K562 (cell line): ENCODE data around the gene HSPA1L. TPM values are rescaled to one million over a fixed set of nuclear protein-coding genes. Genes with fewer than 3 reads are reported as not detected.
A peak's percentile ranks its signal among the peaks of the same experiment; 100 is the strongest.

Source experiments
- ATAC-seq: fragments of 200-7000 bp; cut with Tn5 transposase; 3 replicates; pipeline ENCODE4 v1.9.1; 2020; ENCODE audit warnings: moderate library complexity
- BruUV-seq: library from RNA; stranded (reverse); fragments of 400-500 nt; replicated peaks from 2 replicates; lab custom pipeline; 2021; lab: Mats Ljungman, UMichigan
- CTCF ChIA-PET: fragments of 300-600 bp; formaldehyde crosslinking; extraction: SDS; loops from one replicate; lab custom pipeline; 2021; ENCODE audit warnings: low intra/inter-chr PET ratio; lab: Yijun Ruan, JAX
- POLR2A ChIA-PET: fragments of 300-600, 350-650 bp; sonication (Branson Sonifier 250); formaldehyde crosslinking; extraction: SDS; loops from one replicate; lab custom pipeline; 2021; ENCODE audit warnings: antibody characterized with exemption, inconsistent platforms; lab: Yijun Ruan, JAX
- DNase-seq, 4 experiments: peaks; one replicate each; pipeline versions ENCODE4 v3.0.0 to v3.0.0-alpha.2; 2011 to 2018; ENCODE audit warnings: low spot score in 3 of 4, mixed read lengths in 3 of 4; ENCODE audit errors: extremely low read depth in 1 of 4
- FAIRE-seq: peaks from 2 replicates; lab custom pipeline; 2011; peaks lifted over from hg19 to GRCh38; lab: Jason Lieb, UNC
- H2AFZ ChIP-seq: 2 replicates; pipeline ENCODE4 v1.6.0; 2011; ENCODE audit warnings: low read depth, low read length, control low read depth, inconsistent platforms
- H3K27ac ChIP-seq: fragments of 200-600 bp; 3 replicates; pipeline ENCODE4 v1.8.0; 2011; ENCODE audit warnings: low read depth, mild to moderate bottlenecking, control low read depth, inconsistent platforms, low read length, moderate library complexity, mixed read lengths; ENCODE audit errors: extremely low read depth
- H3K27me3 ChIP-seq, 2 experiments: fragments of 300-600 bp in 1 of 2; 2 replicates in 1 of 2; 3 replicates in 1 of 2; pipeline versions ENCODE4 v1.6.0 to v1.8.0; 2011; ENCODE audit warnings: inconsistent platforms in 2 of 2, low read length in 2 of 2, mild to moderate bottlenecking in 1 of 2, mixed read lengths in 1 of 2, moderate library complexity in 1 of 2; ENCODE audit not compliant: control insufficient read depth in 2 of 2, insufficient read depth in 2 of 2
- H3K36me3 ChIP-seq: fragments of 300-600 bp; 3 replicates; pipeline ENCODE4 v1.8.0; 2011; ENCODE audit warnings: mild to moderate bottlenecking, low read length, inconsistent platforms; ENCODE audit not compliant: control insufficient read depth, insufficient read depth
- H3K4me1 ChIP-seq, 2 experiments: fragments of 200-600 bp in 1 of 2; replicated peaks in 1 of 2; 2 replicates in 1 of 2; 3 replicates in 1 of 2; pipeline versions ENCODE4 v1.5.1 to v1.8.0; 2011; ENCODE audit warnings: inconsistent platforms in 2 of 2, low read length in 2 of 2, mild to moderate bottlenecking in 1 of 2, mixed read lengths in 1 of 2, moderate library complexity in 1 of 2; ENCODE audit not compliant: control insufficient read depth in 2 of 2, insufficient read depth in 2 of 2
- H3K4me2 ChIP-seq: 2 replicates; pipeline ENCODE4 v1.6.1; 2011; ENCODE audit warnings: low read length, control low read depth, inconsistent platforms, mixed read lengths; ENCODE audit not compliant: insufficient read depth
- H3K4me3 ChIP-seq: fragments of 200-600 bp; sonication (generic), shearing (Covaris generic); 2 replicates; pipeline ENCODE4 v1.5.1; 2016; ENCODE audit warnings: control low read depth, inconsistent platforms
- H3K79me2 ChIP-seq: fragments of 200-600 bp; 3 replicates; pipeline ENCODE4 v1.8.0; 2011; ENCODE audit warnings: low read length, inconsistent platforms; ENCODE audit not compliant: control insufficient read depth, insufficient read depth
- H3K9ac ChIP-seq, 2 experiments: 2 replicates each; pipeline versions ENCODE4 v1.6.0 to v1.6.1; 2011; ENCODE audit warnings: low read depth in 2 of 2, low read length in 2 of 2, control low read depth in 1 of 2, inconsistent platforms in 1 of 2, mild to moderate bottlenecking in 1 of 2, mixed read lengths in 1 of 2; ENCODE audit not compliant: insufficient read depth in 1 of 2
- H3K9me1 ChIP-seq: one replicate; pipeline ENCODE4 v1.6.0; 2011; ENCODE audit warnings: inconsistent platforms, mild to moderate bottlenecking, low read length, moderate library complexity; ENCODE audit not compliant: control insufficient read depth, insufficient read depth
- H3K9me3 ChIP-seq: replicated peaks from 2 replicates; pipeline ENCODE4 v1.5.1; 2011; ENCODE audit warnings: low read depth, low read length, inconsistent platforms; ENCODE audit not compliant: control insufficient read depth, insufficient read depth
- H4K20me1 ChIP-seq: replicated peaks from 2 replicates; pipeline ENCODE4 v1.6.1; 2011; ENCODE audit warnings: low read length, inconsistent platforms, mixed read lengths; ENCODE audit not compliant: control insufficient read depth, insufficient read depth
- BACH1 ChIP-seq: fragments of 200-800 bp; sonication (Bioruptor generic); IDR thresholded peaks from 2 replicates; pipeline ENCODE4 v1.6.1; 2016; ENCODE audit warnings: missing genetic modification characterization, missing compliant biosample characterization
- SETDB1 ChIP-seq: IDR thresholded peaks from one replicate; pipeline ENCODE4 v1.6.1; 2012; ENCODE audit warnings: low read length, control low read depth, inconsistent platforms
- XRCC3 ChIP-seq: fragments of 450-650 bp; IDR thresholded peaks from 2 replicates; pipeline ENCODE4 v1.6.1; 2017; ENCODE audit warnings: mild to moderate bottlenecking, moderate library complexity
- ZBTB7A ChIP-seq: IDR thresholded peaks from 2 replicates; pipeline ENCODE4 v1.6.1; 2011; ENCODE audit warnings: low read depth, mild to moderate bottlenecking, low read length, moderate library complexity, borderline replicate concordance; ENCODE audit not compliant: control insufficient read depth
- ZNF146 ChIP-seq: IDR thresholded peaks from one replicate; pipeline ENCODE4 v1.6.1; 2018; ENCODE audit warnings: missing compliant biosample characterization; ENCODE audit not compliant: unreplicated experiment
- WGBS: fragments of 100-300 bp; shearing (Covaris generic); methylation state at CpG from one replicate; pipeline ENCODE4 v1.1.6; 2016; ENCODE audit warnings: low coverage, mixed read lengths; ENCODE audit not compliant: insufficient coverage; ENCODE audit errors: missing lambda C conversion rate; 5-methylcytosine and 5-hydroxymethylcytosine counted together
- in situ Hi-C: fragments of 300-500 bp; cut with MboI; formaldehyde crosslinking; loops from 4 replicates; pipeline ENCODE4 v1.15.0; 2018; ENCODE audit warnings: inconsistent platforms, mixed read lengths
- intact Hi-C: fragments of 100-400 bp; cut with micrococcal nuclease; formaldehyde crosslinking; loops from 2 replicates; pipeline ENCODE4 v1.14.2; 2022
- polyA plus RNA-seq, 8 experiments: library from polyadenylated mRNA; depleted of rRNA in 4 of 8; stranded (reverse) in 5 of 8; unstranded in 3 of 8; fragments of >200 nt; fragmentation: Nextera tagmentation in 2 of 8; fragmentation: Illumina TruSeq in 1 of 8; extraction: Ambion mirVana in 2 of 8; extraction: Trizol in 1 of 8; gene quantifications; 2 replicates each; pipeline versions ENCODE4 v1.2.1 to v1.2.3, GENCODE V29; 2011 to 2014; ENCODE audit warnings: inconsistent platforms in 1 of 8, missing spikeins in 1 of 8
- total RNA-seq, 7 experiments: library from RNA; depleted of rRNA in 6 of 7; stranded (reverse); fragments of >200 nt in 6 of 7; fragmentation: Illumina TruSeq in 2 of 7; extraction: Trizol in 2 of 7; gene quantifications; 2 replicates each; pipeline versions ENCODE4 v1.2.1 to v1.2.3, GENCODE V29; 2011 to 2021; ENCODE audit warnings: low replicate concordance in 1 of 7
- TF ChIP-seq, protein P1 (sequence below), 2 experiments: IDR thresholded peaks; 2 replicates each; pipeline ENCODE4 v1.6.1; 2011; ENCODE audit warnings: borderline replicate concordance in 1 of 2, control low read depth in 1 of 2, low read depth in 1 of 2, low read length in 1 of 2, mild to moderate bottlenecking in 1 of 2, mixed read lengths in 1 of 2, moderate library complexity in 1 of 2; ENCODE audit not compliant: insufficient read depth in 1 of 2, insufficient read length in 1 of 2, poor library complexity in 1 of 2, severe bottlenecking in 1 of 2; ENCODE audit errors: extremely low read depth in 1 of 2
- TF ChIP-seq, protein P2 (sequence below): fragments of 250-450 bp; sonication (Bioruptor Pico); IDR thresholded peaks from 2 replicates; pipeline ENCODE4 v1.5.0; 2021; ENCODE audit warnings: mild to moderate bottlenecking, moderate library complexity
- TF ChIP-seq, protein P3 (sequence below): fragments of 450-650 bp; formaldehyde crosslinking; IDR thresholded peaks from 2 replicates; pipeline ENCODE4 v1.4.0; 2020; ENCODE audit warnings: mild to moderate bottlenecking, moderate library complexity

The HSPA1L gene
- total and polyA plus RNA-seq, 9 of the 15 experiments (the other 6 are each of a cell fraction or from before 2014, with no cell fraction given): 0.14 to 2.1 (median 1.3) TPM

DNA sequence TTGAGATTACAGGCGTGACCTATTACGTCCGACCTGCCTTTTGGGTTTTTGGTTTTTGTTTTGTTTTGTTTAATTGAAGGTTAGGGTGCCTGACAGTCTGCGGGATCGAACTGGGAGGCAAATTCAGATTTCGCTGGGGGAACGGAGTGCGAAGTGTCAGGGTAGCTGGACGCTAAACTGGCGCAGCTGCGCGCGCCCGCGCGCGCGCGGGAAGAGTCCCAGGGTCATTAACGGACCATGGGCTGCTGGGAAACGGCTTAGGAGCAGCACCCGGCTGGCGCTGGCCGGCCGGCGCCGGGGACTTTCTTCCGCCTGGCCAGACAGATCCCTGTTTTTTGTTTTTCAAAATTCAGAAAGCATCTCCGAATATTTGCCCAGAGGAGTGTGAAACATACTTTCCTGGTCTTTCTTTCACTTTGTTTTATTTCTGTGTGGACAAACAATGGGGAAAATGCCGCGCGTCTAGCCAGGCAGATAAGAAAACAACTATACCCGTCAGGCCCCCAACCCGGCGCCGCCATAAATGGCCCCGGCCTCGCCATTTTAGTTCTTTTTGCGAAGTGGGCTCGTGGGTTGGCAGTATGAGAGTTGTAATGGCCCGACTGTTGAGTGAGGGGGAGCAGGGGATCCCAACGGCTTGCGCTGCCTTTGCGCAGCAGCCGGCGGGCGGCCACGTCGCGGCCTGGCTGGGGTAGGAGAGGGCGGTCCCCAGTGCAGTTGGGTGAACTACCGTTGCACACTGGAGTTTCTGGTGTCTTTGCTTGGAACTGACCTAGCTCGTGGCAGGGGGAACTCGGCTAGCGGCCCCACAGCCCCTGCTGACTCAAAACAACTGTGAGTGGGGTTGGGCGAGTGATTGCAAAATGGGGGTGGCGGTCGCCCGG, 19.5 kb upstream of the HSPA1L start (continued):
- TF ChIP-seq, protein P1, sequence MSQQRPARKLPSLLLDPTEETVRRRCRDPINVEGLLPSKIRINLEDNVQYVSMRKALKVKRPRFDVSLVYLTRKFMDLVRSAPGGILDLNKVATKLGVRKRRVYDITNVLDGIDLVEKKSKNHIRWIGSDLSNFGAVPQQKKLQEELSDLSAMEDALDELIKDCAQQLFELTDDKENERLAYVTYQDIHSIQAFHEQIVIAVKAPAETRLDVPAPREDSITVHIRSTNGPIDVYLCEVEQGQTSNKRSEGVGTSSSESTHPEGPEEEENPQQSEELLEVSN (IDR thresholded peaks at IDR 0.05; ENCODE audit: borderline replicate concordance in 1 of 2, extremely low read depth in 1 of 2, insufficient read depth in 1 of 2, insufficient read length in 1 of 2, low read depth in 1 of 2, low read length in 1 of 2, poor library complexity in 1 of 2, severe bottlenecking in 1 of 2): peak; percentile 98 to 99

DNA sequence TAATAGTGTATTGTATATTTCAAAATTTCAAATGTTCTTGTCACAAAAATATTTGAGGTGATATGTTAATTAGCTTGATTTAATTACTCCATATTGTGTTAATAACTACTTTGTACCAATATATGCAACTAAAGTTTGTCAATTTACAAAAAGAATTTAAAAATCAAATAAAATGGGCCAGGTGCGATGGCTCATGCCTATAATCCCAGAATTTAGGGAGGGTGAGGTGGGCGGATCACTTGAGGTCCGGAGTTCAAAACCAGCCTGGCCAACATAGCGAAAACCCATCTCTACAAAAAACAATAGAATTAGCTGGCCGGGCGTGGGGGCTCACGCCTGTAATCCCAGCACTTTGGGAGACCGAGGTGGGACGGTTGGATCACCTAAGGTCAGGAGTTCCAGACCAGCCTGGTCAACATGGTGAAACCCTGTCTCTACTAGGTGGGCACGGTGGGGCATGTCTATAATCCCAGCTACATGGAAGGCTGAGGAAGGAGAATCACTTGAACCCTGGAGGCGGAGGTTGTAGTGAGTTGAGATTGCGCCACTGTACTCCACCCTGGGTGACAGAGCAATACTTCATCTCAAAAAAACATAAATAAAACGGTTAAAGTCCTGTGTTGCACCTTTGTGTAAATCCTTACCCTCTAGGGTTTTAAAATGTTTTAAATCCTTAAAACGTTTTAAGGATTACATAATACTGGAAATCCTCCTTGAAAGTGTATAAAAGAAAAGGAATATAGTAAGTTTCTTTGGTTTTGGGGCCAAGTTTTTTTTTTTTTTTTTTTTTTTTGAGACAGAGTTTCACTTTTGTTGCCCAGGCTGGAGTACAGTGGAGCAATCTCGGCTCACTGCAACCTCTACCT, 16.5 kb upstream of the HSPA1L start:
- peak overlapping the region; percentile 52 for H3K4me3 ChIP-seq
- in situ Hi-C loops: no loop called here
- no peak overlapping the region for H2AFZ ChIP-seq
- H3K9me1 ChIP-seq: no peaks in the 10 kb centered on the region
- peak overlapping the region; percentile 66 for H3K27ac ChIP-seq
- BruUV-seq: no TSS peak
- H3K27me3 ChIP-seq: no peaks in the 10 kb centered on the region
- peak overlapping the region; percentile 70 to 85 for H3K9ac ChIP-seq
- H3K4me2 ChIP-seq: peak overlapping the region; percentile 77
- DNase-seq (peak in 1 of 4 experiments; percentile 65), FAIRE-seq (no peak), ATAC-seq (no peak)
- H3K79me2 ChIP-seq: peaks cover 69% of the 10 kb centered on the region
- peaks cover 25 to 44% of the 10 kb centered on the region in 2 experiments for H3K4me1 ChIP-seq
- H3K36me3 ChIP-seq: peaks cover 35% of the 10 kb centered on the region
- WGBS: 10% methylated on average over 15 of the region's 15 CpGs
- intact Hi-C loops: loop anchor here (2.0 kb wide), 1 partner anchor 141 kb away; no protein-coding TSS in a partner anchor
- H3K9me3 ChIP-seq: no peaks in the 10 kb centered on the region; the same call in 1 of the 2 replicates
- H4K20me1 ChIP-seq: peaks cover 7% of the 10 kb centered on the region; the same call in 1 of the 2 replicates
- ChIA-PET POLR2A (interaction anchor here (0.6 to 13.1 kb wide), 38 partner anchors 10 to 500 kb away, joined by 3 to 229 read pairs (median 4); partner anchors contain the start of genes BAG6, C6orf47, CLIC1 and DDAH2), CTCF (interaction anchor here (1.9 to 2.8 kb wide), 2 partner anchors 36 to 59 kb away, joined by 10 to 24 read pairs; partner anchors contain the start of gene VARS1)
- TF ChIP-seq ZBTB7A (no peak; the same call in 1 of the 2 replicates), ZNF146 (no peak), XRCC3 (no peak), SETDB1 (no peak), BACH1 (tag) (no peak)
- TF ChIP-seq, protein P2, sequence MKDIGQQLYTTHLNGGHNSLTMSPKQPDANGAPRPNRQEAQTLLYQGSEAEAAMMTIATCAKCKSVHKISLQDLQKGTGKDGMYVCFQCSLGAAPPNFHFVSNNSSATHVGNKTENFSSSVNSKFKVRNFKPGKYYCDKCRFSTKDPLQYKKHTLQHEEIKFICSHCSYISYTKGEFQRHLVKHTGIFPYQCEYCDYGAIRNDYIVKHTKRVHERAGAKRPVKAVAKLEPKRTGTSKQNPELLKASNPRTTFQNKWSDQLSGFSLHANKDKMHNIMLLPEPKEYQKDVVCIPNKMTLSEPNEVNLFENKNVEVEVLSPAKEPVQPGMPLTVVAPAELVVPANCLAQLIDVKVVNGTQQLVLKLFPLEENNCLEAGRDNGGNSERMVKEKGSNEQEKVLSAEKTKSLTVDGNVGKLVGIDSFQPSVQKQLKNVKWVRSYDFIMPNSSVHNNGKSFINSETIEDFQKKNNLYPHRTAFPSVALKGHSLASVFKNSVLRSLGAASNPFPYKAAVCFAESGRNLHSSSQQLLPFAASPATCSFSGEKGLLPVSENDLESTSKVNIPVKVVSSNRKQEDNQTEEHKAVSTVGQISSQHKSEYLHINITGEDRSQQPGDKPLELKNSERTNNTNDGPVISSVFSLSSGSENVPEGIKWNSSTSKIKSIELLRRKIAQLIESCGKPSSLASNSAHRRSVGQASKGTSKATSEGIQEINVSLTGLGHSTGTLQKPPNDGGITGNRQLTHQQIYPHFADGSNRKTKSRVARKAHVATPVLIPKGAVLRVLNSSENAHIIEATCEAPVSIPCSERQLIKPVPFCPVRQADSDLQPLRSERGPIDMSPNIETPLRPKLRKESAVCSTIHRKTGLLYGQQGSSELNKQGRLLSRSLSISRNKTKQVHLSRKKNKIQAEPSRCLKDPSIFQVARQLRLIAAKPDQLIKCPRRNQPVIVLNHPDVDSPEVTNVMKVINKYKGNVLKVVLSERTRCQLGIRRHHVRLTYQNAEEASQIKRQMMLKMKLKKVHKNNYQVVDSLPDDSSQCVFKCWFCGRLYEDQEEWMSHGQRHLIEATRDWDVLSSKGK (CRISPR knock-in tag): no peak
- TF ChIP-seq, protein P3, sequence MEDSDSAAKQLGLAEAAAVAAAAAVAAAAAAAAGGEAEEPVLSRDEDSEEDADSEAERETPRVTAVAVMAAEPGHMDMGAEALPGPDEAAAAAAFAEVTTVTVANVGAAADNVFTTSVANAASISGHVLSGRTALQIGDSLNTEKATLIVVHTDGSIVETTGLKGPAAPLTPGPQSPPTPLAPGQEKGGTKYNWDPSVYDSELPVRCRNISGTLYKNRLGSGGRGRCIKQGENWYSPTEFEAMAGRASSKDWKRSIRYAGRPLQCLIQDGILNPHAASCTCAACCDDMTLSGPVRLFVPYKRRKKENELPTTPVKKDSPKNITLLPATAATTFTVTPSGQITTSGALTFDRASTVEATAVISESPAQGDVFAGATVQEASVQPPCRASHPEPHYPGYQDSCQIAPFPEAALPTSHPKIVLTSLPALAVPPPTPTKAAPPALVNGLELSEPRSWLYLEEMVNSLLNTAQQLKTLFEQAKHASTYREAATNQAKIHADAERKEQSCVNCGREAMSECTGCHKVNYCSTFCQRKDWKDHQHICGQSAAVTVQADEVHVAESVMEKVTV (CRISPR knock-in tag): 0 out of 2 replicates have a peak, but pooled peaks have one; percentile 20
